SK-N-SH (cell line): ENCODE measurements around the gene MYLK. TPM values are rescaled to one million over a fixed set of nuclear protein-coding genes. Genes with fewer than 3 reads are reported as not detected.

Source experiments
- CTCF ChIA-PET: fragments of 300-600, 350-600 bp; formaldehyde crosslinking; extraction: SDS; loops from one replicate; lab custom pipeline; 2021; lab: Yijun Ruan, JAX
- POLR2A ChIA-PET: fragments of 350-600 bp; sonication (Branson Sonifier 250); formaldehyde crosslinking; extraction: SDS; loops from one replicate; lab custom pipeline; 2020; ENCODE audit warnings: antibody characterized with exemption, inconsistent platforms; lab: Yijun Ruan, JAX
- DNase-seq: peaks from one replicate; pipeline ENCODE4 v3.0.0; 2012
- H2AFZ ChIP-seq: fragments of 200-600 bp; sonication (generic); 2 replicates; pipeline ENCODE4 v1.8.1; 2016; ENCODE audit warnings: antibody characterized with exemption, mild to moderate bottlenecking, low read depth
- H3F3A ChIP-seq: fragments of 200-600 bp; sonication (generic); replicated peaks from 2 replicates; pipeline ENCODE3; 2016; ENCODE audit warnings: antibody characterized with exemption, mild to moderate bottlenecking; ENCODE audit not compliant: insufficient read depth
- H3K27ac ChIP-seq, 2 experiments: fragments of 200-500 bp in 1 of 2; fragments of 200-600 bp in 1 of 2; sonication (Bioruptor generic) in 1 of 2; sonication (generic), shearing (Covaris generic) in 1 of 2; 2 replicates each; pipeline versions ENCODE4 v1.5.1 to v1.6.1; 2014 to 2016; ENCODE audit warnings: low read depth in 2 of 2, inconsistent platforms in 1 of 2, low read length in 1 of 2, mild to moderate bottlenecking in 1 of 2, mixed read lengths in 1 of 2
- H3K27me3 ChIP-seq: fragments of 200-600 bp; sonication (generic), shearing (Covaris generic); 2 replicates; pipeline ENCODE4 v1.6.1; 2016; ENCODE audit warnings: mixed run types; ENCODE audit not compliant: insufficient read depth
- H3K36me3 ChIP-seq, 2 experiments: fragments of 200-500 bp in 1 of 2; fragments of 200-600 bp in 1 of 2; sonication (Bioruptor generic) in 1 of 2; sonication (generic) in 1 of 2; replicated peaks in 1 of 2; 2 replicates each; pipeline versions ENCODE3 to v1.5.1; 2014 to 2016; ENCODE audit warnings: low read length in 1 of 2, mild to moderate bottlenecking in 1 of 2; ENCODE audit not compliant: insufficient read depth in 2 of 2, control insufficient read depth in 1 of 2
- H3K4me1 ChIP-seq, 2 experiments: fragments of 200-500 bp in 1 of 2; fragments of 200-600 bp in 1 of 2; sonication (Bioruptor generic) in 1 of 2; sonication (generic), shearing (Covaris generic) in 1 of 2; 2 replicates each; pipeline versions ENCODE4 v1.5.1 to v1.6.1; 2014 to 2016; ENCODE audit warnings: low read depth in 1 of 2, low read length in 1 of 2, mixed run types in 1 of 2; ENCODE audit not compliant: insufficient read depth in 2 of 2, control insufficient read depth in 1 of 2
- H3K4me2 ChIP-seq: fragments of 200-600 bp; sonication (generic), shearing (Covaris generic); 2 replicates; pipeline ENCODE4 v1.6.1; 2017; ENCODE audit warnings: mixed run types
- H3K4me3 ChIP-seq, 2 experiments: fragments of 200-500 bp in 1 of 2; fragments of 200-600 bp in 1 of 2; sonication (Bioruptor generic) in 1 of 2; sonication (generic), shearing (Covaris generic) in 1 of 2; 2 replicates each; pipeline versions ENCODE4 v1.5.1 to v1.8.1; 2014 to 2016; ENCODE audit warnings: low read depth in 2 of 2, inconsistent platforms in 1 of 2, low read length in 1 of 2, mild to moderate bottlenecking in 1 of 2, mixed read lengths in 1 of 2, moderate library complexity in 1 of 2
- H3K79me2 ChIP-seq: fragments of 200-600 bp; sonication (generic); 2 replicates; pipeline ENCODE4 v1.8.1; 2017; ENCODE audit warnings: mild to moderate bottlenecking; ENCODE audit not compliant: insufficient read depth
- H3K9ac ChIP-seq: fragments of 200-600 bp; sonication (generic); 2 replicates; pipeline ENCODE4 v1.6.1; 2017; ENCODE audit warnings: mixed run types
- H3K9me2 ChIP-seq: fragments of 200-600 bp; sonication (generic); 2 replicates; pipeline ENCODE4 v1.6.1; 2017; ENCODE audit warnings: mixed run types
- H3K9me3 ChIP-seq: fragments of 200-600 bp; sonication (generic); 2 replicates; pipeline ENCODE4 v1.6.1; 2017; ENCODE audit warnings: mixed run types, mild to moderate bottlenecking, moderate library complexity
- H4K20me1 ChIP-seq: fragments of 200-600 bp; sonication (generic); 2 replicates; pipeline ENCODE4 v1.6.1; 2017; ENCODE audit warnings: mild to moderate bottlenecking, mixed run types; ENCODE audit not compliant: insufficient read depth
- ELF1 ChIP-seq: IDR thresholded peaks from 2 replicates; pipeline ENCODE4 v1.4.0; 2012
- FOSL2 ChIP-seq: IDR thresholded peaks from 2 replicates; pipeline ENCODE4 v1.4.0; 2012; ENCODE audit warnings: low read depth, mild to moderate bottlenecking, moderate library complexity, borderline replicate concordance
- FOXJ3 ChIP-seq: sonication (generic); formaldehyde crosslinking; IDR thresholded peaks from 2 replicates; pipeline ENCODE4 v1.5.1; 2020; ENCODE audit warnings: mild to moderate bottlenecking, missing genetic modification reagents
- FOXM1 ChIP-seq: IDR thresholded peaks from 2 replicates; pipeline ENCODE4 v1.4.0; 2012; ENCODE audit warnings: low read depth, mild to moderate bottlenecking
- GABPA ChIP-seq: IDR thresholded peaks from 2 replicates; pipeline ENCODE4 v1.4.0; 2012; ENCODE audit warnings: low read depth, mild to moderate bottlenecking
- GATA2 ChIP-seq: sonication (generic); formaldehyde crosslinking; IDR thresholded peaks from 2 replicates; pipeline ENCODE4 v1.5.0; 2020; ENCODE audit warnings: mild to moderate bottlenecking, missing genetic modification reagents
- JUND ChIP-seq: IDR thresholded peaks from 2 replicates; pipeline ENCODE4 v1.4.0; 2012
- MEF2A ChIP-seq: IDR thresholded peaks from 2 replicates; pipeline ENCODE4 v1.4.0; 2012; ENCODE audit warnings: low read depth, borderline replicate concordance
- NFIC ChIP-seq: IDR thresholded peaks from 2 replicates; pipeline ENCODE4 v1.4.0; 2012; ENCODE audit warnings: borderline replicate concordance
- POLR2AphosphoS5 ChIP-seq: IDR thresholded peaks from 2 replicates; pipeline ENCODE4 v1.6.1; 2012; ENCODE audit warnings: low read depth, low read length
- RAD21 ChIP-seq: IDR thresholded peaks from 2 replicates; pipeline ENCODE4 v1.6.1; 2012; ENCODE audit warnings: mild to moderate bottlenecking, low read length
- RCOR1 ChIP-seq: fragments of 150-350 bp; IDR thresholded peaks from 2 replicates; pipeline ENCODE4 v1.6.1; 2017; ENCODE audit warnings: antibody characterized with exemption, low read length
- SMC3 ChIP-seq: IDR thresholded peaks from 2 replicates; pipeline ENCODE4 v1.6.1; 2012; ENCODE audit warnings: low read depth, low read length, improper control_type of control experiment
- TAF1 ChIP-seq: IDR thresholded peaks from 2 replicates; pipeline ENCODE4 v1.6.1; 2012; ENCODE audit warnings: low read depth, mild to moderate bottlenecking, low read length, moderate library complexity, borderline replicate concordance
- TCF12 ChIP-seq: IDR thresholded peaks from 2 replicates; pipeline ENCODE4 v1.4.0; 2012
- YY1 ChIP-seq: IDR thresholded peaks from 2 replicates; pipeline ENCODE4 v1.4.0; 2012; ENCODE audit warnings: low read depth, mild to moderate bottlenecking
- WGBS: methylation state at CpG from one replicate; pipeline ENCODE4 v1.1.6; 2017; ENCODE audit warnings: low lambda C conversion rate; 5-methylcytosine and 5-hydroxymethylcytosine counted together
- polyA plus RNA-seq, 3 experiments: library from polyadenylated mRNA; depleted of rRNA; stranded (reverse); fragments of >200 nt; gene quantifications; 2 replicates each; pipeline ENCODE4 v1.2.3, GENCODE V29; 2012
- TF ChIP-seq, protein P1 (sequence below): IDR thresholded peaks from 2 replicates; pipeline ENCODE4 v1.4.0; 2012; ENCODE audit warnings: low read depth, borderline replicate concordance
- TF ChIP-seq, protein P2 (sequence below): fragments of 200-600 bp; sonication (generic); IDR thresholded peaks from 2 replicates; pipeline ENCODE4 v1.6.1; 2017; ENCODE audit warnings: antibody characterized with exemption, mild to moderate bottlenecking, moderate library complexity
- TF ChIP-seq, protein P3 (sequence below): fragments of 150-350 bp; IDR thresholded peaks from 2 replicates; pipeline ENCODE4 v1.6.1; 2017; ENCODE audit warnings: antibody characterized with exemption, low read length, low read depth, borderline replicate concordance
- TF ChIP-seq, protein P4 (sequence below): IDR thresholded peaks from 2 replicates; pipeline ENCODE4 v1.6.1; 2012; ENCODE audit warnings: mild to moderate bottlenecking, low read depth, low read length, moderate library complexity

Gene MYLK
- polyA plus RNA-seq, 1 of the 3 experiments (the other 2 are of a cell fraction), result 272 TPM

DNA sequence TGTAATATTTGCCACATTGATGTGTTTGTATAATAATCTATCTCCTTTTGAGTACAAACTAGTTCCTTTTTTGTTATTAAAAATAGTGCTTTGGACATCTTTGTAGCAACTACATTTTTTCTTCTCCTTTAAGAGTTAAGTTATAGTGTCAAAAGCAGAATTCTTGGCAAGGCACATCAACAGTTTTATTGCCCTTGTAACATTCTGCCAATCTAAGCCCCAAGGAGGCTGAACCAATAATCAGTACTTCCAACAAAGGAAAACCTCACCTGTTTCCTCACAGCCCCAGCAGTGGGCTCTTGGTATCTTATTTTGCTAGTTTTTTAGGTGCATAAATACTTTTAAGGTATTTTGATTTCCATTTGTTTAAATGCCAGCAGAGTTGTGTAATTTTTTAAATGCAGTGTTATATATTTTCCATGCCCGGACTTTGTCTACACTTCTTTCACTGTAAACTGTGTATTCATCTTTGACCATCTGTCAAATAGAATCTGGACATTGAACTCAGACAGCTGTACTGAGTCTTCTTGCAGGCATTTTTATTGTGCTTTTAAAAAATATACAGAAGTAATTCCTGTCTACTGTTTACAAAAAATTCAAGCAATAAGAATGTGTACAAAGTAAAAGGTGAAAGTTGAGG lies 101.0 kb downstream of the MYLK start:
- WGBS, result 69% methylated on average over 1 of the region's 1 CpG
- H3K36me3 ChIP-seq, result peaks cover 30 to 51% of the 10 kb centered on the region in 2 experiments
- TF ChIP-seq SMC3, result no peak
- TF ChIP-seq YY1, result no peak
- no peak for TF ChIP-seq TAF1
- DNase-seq, result no peak
- no peaks in the 10 kb centered on the region for H3K9me2 ChIP-seq
- H3K9ac ChIP-seq, result no peak overlapping the region
- H3K9me3 ChIP-seq, result no peaks in the 10 kb centered on the region
- H3K79me2 ChIP-seq, result peaks cover 73% of the 10 kb centered on the region
- no peaks in the 10 kb centered on the region for H4K20me1 ChIP-seq
- no peak overlapping the region for H2AFZ ChIP-seq
- POLR2A ChIA-PET, result no interaction called here
- H3K27ac ChIP-seq, result peak overlapping the region; percentile 63 to 99
- no peak overlapping the region for H3K4me3 ChIP-seq
- CTCF ChIA-PET, result no interaction called here
- H3K4me2 ChIP-seq, result no peak overlapping the region
- peaks cover 44 to 51% of the 10 kb centered on the region in 2 experiments for H3K4me1 ChIP-seq
- H3K27me3 ChIP-seq, result no peaks in the 10 kb centered on the region
- H3F3A ChIP-seq, result peaks cover 36% of the 10 kb centered on the region

DNA sequence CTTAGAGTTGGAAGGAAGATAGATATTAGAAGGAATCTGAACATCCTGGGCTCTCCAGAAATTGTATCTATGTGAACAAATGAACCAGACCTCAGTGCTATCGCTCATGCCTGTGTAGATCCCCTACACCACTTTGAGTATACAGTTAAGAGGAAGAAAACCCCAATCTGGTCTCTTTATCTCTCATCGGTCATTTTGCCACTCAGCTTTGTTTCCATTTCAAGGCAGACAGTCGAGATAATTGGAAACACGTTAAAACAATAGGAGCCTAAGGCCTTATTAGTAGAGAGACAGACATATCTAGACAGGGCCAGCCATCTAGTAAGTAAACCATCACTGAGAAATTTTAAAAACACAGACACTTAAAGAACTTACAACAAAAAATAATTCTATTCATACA lies 101.6 kb downstream of the MYLK start:
- Histone ChIP-seq H3K4me3 (no peak overlapping the region), H3F3A (peaks cover 33% of the 10 kb centered on the region), H3K27ac (peak overlapping the region; percentile 63 to 99), H2AFZ (no peak overlapping the region), H3K4me2 (no peak overlapping the region), H4K20me1 (no peaks in the 10 kb centered on the region), H3K9me3 (no peaks in the 10 kb centered on the region), H3K27me3 (no peaks in the 10 kb centered on the region), H3K9me2 (no peaks in the 10 kb centered on the region), H3K36me3 (peaks cover 31 to 47% of the 10 kb centered on the region in 2 experiments), H3K9ac (peak overlapping the region; percentile 6; the same call in 1 of the 2 replicates), H3K4me1 (peaks cover 39 to 52% of the 10 kb centered on the region in 2 experiments), H3K79me2 (peaks cover 77% of the 10 kb centered on the region)
- CTCF ChIA-PET, result no interaction called here
- POLR2A ChIA-PET, result no interaction called here
- WGBS, result 26% methylated on average over 4 of the region's 4 CpGs
- peak; percentile 75 for DNase-seq
- TF ChIP-seq FOXJ3 (peak; percentile 82; the same call in 1 of the 2 replicates), GATA2 (CRISPR knock-in tag) (peak; percentile 88), RAD21 (no peak; the same call in 1 of the 2 replicates), POLR2AphosphoS5 (peak; percentile 66; the same call in 1 of the 2 replicates), FOXM1 (peak; percentile 51; the same call in 1 of the 2 replicates), NFIC (no peak), MEF2A (no peak), FOSL2 (no peak), YY1 (no peak), RCOR1 (peak; percentile 91), TCF12 (peak; percentile 89), GABPA (no peak), JUND (peak; percentile 46; the same call in 1 of the 2 replicates), ELF1 (no peak)
- TF ChIP-seq, protein P1, sequence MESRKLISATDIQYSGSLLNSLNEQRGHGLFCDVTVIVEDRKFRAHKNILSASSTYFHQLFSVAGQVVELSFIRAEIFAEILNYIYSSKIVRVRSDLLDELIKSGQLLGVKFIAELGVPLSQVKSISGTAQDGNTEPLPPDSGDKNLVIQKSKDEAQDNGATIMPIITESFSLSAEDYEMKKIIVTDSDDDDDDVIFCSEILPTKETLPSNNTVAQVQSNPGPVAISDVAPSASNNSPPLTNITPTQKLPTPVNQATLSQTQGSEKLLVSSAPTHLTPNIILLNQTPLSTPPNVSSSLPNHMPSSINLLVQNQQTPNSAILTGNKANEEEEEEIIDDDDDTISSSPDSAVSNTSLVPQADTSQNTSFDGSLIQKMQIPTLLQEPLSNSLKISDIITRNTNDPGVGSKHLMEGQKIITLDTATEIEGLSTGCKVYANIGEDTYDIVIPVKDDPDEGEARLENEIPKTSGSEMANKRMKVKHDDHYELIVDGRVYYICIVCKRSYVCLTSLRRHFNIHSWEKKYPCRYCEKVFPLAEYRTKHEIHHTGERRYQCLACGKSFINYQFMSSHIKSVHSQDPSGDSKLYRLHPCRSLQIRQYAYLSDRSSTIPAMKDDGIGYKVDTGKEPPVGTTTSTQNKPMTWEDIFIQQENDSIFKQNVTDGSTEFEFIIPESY, result no peak
- TF ChIP-seq, protein P2, sequence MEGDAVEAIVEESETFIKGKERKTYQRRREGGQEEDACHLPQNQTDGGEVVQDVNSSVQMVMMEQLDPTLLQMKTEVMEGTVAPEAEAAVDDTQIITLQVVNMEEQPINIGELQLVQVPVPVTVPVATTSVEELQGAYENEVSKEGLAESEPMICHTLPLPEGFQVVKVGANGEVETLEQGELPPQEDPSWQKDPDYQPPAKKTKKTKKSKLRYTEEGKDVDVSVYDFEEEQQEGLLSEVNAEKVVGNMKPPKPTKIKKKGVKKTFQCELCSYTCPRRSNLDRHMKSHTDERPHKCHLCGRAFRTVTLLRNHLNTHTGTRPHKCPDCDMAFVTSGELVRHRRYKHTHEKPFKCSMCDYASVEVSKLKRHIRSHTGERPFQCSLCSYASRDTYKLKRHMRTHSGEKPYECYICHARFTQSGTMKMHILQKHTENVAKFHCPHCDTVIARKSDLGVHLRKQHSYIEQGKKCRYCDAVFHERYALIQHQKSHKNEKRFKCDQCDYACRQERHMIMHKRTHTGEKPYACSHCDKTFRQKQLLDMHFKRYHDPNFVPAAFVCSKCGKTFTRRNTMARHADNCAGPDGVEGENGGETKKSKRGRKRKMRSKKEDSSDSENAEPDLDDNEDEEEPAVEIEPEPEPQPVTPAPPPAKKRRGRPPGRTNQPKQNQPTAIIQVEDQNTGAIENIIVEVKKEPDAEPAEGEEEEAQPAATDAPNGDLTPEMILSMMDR, result no peak
- TF ChIP-seq, protein P3, sequence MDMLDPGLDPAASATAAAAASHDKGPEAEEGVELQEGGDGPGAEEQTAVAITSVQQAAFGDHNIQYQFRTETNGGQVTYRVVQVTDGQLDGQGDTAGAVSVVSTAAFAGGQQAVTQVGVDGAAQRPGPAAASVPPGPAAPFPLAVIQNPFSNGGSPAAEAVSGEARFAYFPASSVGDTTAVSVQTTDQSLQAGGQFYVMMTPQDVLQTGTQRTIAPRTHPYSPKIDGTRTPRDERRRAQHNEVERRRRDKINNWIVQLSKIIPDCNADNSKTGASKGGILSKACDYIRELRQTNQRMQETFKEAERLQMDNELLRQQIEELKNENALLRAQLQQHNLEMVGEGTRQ, result no peak
- TF ChIP-seq, protein P4, sequence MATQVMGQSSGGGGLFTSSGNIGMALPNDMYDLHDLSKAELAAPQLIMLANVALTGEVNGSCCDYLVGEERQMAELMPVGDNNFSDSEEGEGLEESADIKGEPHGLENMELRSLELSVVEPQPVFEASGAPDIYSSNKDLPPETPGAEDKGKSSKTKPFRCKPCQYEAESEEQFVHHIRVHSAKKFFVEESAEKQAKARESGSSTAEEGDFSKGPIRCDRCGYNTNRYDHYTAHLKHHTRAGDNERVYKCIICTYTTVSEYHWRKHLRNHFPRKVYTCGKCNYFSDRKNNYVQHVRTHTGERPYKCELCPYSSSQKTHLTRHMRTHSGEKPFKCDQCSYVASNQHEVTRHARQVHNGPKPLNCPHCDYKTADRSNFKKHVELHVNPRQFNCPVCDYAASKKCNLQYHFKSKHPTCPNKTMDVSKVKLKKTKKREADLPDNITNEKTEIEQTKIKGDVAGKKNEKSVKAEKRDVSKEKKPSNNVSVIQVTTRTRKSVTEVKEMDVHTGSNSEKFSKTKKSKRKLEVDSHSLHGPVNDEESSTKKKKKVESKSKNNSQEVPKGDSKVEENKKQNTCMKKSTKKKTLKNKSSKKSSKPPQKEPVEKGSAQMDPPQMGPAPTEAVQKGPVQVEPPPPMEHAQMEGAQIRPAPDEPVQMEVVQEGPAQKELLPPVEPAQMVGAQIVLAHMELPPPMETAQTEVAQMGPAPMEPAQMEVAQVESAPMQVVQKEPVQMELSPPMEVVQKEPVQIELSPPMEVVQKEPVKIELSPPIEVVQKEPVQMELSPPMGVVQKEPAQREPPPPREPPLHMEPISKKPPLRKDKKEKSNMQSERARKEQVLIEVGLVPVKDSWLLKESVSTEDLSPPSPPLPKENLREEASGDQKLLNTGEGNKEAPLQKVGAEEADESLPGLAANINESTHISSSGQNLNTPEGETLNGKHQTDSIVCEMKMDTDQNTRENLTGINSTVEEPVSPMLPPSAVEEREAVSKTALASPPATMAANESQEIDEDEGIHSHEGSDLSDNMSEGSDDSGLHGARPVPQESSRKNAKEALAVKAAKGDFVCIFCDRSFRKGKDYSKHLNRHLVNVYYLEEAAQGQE, result no peak
